ENCODE measurements around the gene AVPR2.

DNA sequence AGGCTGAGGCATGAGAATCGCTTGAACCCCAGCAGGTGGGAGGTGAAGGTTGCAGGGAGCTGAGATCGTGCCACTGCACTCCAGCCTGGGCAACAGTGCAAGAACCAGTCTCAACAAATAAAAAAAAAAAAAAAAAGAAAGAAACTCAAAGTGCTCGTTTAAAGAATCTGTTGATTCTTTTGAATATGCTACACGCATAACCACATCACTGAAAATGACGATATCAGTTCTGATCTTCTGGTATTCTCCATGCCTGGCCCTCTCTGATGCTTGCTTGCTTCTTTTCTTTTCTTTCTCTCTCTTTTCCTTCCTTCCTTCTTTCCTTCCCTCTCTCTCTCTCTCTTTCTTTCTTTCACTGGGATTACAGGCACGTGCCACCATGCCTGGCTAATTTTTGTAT is 7.3 kb downstream of the AVPR2 start:
- TF ChIP-seq POLR2A (IDR thresholded peaks at IDR 0.05): no peak
- TF ChIP-seq, protein P1, sequence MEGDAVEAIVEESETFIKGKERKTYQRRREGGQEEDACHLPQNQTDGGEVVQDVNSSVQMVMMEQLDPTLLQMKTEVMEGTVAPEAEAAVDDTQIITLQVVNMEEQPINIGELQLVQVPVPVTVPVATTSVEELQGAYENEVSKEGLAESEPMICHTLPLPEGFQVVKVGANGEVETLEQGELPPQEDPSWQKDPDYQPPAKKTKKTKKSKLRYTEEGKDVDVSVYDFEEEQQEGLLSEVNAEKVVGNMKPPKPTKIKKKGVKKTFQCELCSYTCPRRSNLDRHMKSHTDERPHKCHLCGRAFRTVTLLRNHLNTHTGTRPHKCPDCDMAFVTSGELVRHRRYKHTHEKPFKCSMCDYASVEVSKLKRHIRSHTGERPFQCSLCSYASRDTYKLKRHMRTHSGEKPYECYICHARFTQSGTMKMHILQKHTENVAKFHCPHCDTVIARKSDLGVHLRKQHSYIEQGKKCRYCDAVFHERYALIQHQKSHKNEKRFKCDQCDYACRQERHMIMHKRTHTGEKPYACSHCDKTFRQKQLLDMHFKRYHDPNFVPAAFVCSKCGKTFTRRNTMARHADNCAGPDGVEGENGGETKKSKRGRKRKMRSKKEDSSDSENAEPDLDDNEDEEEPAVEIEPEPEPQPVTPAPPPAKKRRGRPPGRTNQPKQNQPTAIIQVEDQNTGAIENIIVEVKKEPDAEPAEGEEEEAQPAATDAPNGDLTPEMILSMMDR (IDR thresholded peaks at IDR 0.05): no peak
